Chondrocyte (in vitro differentiated cells): Measurements from ENCODE around the gene INPP5F. TPM values are rescaled to one million over a fixed set of nuclear protein-coding genes. Genes with fewer than 3 reads are reported as not detected.
A peak's percentile ranks its signal among the peaks of the same experiment; 100 is the strongest.

ENCODE experiments used
- DNase-seq: peaks from one replicate; pipeline ENCODE4 v3.0.0; 2021; ENCODE audit warnings: mixed read lengths, low spot score
- H3K27ac Mint-ChIP-seq: one replicate; pipeline ENCODE4 v1.8.0; 2021; ENCODE audit warnings: mild to moderate bottlenecking, moderate library complexity, mixed read lengths; ENCODE audit not compliant: unreplicated experiment
- H3K27me3 Mint-ChIP-seq: 2 replicates; pipeline ENCODE4 v1.8.0; 2021; ENCODE audit warnings: low read depth, mixed read lengths
- H3K36me3 Mint-ChIP-seq: 2 replicates; pipeline ENCODE4 v1.8.0; 2021; ENCODE audit warnings: low read depth, mixed read lengths
- H3K4me1 Mint-ChIP-seq: 2 replicates; pipeline ENCODE4 v1.8.0; 2021; ENCODE audit warnings: low read depth, mild to moderate bottlenecking, mixed read lengths
- H3K4me3 Mint-ChIP-seq: one replicate; pipeline ENCODE4 v1.8.0; 2021; ENCODE audit warnings: mild to moderate bottlenecking, moderate library complexity, mixed read lengths; ENCODE audit not compliant: unreplicated experiment
- H3K9me3 Mint-ChIP-seq: 2 replicates; pipeline ENCODE4 v1.8.0; 2021; ENCODE audit warnings: low read depth, mixed read lengths
- CTCF ChIP-seq: fragments of 200-600 bp; sonication (generic); IDR thresholded peaks from 2 replicates; pipeline ENCODE4 v1.5.0; 2021; ENCODE audit warnings: antibody characterized with exemption, mild to moderate bottlenecking, moderate library complexity
- total RNA-seq: library from RNA; stranded (reverse); gene quantifications from 3 replicates; pipeline ENCODE4 v1.2.1, GENCODE V29; 2021

Gene INPP5F
- total RNA-seq, 1 donor from 2014 or later = 56.4 TPM

- Mint-ChIP-seq H3K27me3 (no peaks in the 10 kb centered on the region), H3K4me1 (peaks cover 57% of the 10 kb centered on the region), H3K36me3 (peaks cover 7% of the 10 kb centered on the region), H3K9me3 (no peaks in the 10 kb centered on the region), H3K27ac (peak overlapping the region; percentile 92), H3K4me3 (peak overlapping the region; percentile 1)
- no peak for TF ChIP-seq CTCF
- DNase-seq = no peak
Observed at GRCh38 chr10:119680050-119680449, 45.8 kb upstream of the INPP5F start.

- Mint-ChIP-seq H3K27ac (peak overlapping the region; percentile 92), H3K27me3 (no peaks in the 10 kb centered on the region), H3K36me3 (peaks cover 7% of the 10 kb centered on the region), H3K9me3 (no peaks in the 10 kb centered on the region), H3K4me1 (peaks cover 57% of the 10 kb centered on the region), H3K4me3 (peak overlapping the region; percentile 14)
- TF ChIP-seq CTCF = no peak
- DNase-seq = no peak
Observed at GRCh38 chr10:119680650-119681081, 45.2 kb upstream of the INPP5F start.

- peak overlapping the region; percentile 53 for H3K27ac Mint-ChIP-seq
- peak; percentile 98 for TF ChIP-seq CTCF
- H3K4me1 Mint-ChIP-seq = peaks cover 25% of the 10 kb centered on the region
- DNase-seq = no peak
- no peaks in the 10 kb centered on the region for H3K9me3 Mint-ChIP-seq
- no peaks in the 10 kb centered on the region for H3K36me3 Mint-ChIP-seq
- H3K27me3 Mint-ChIP-seq = no peaks in the 10 kb centered on the region
- H3K4me3 Mint-ChIP-seq = peak overlapping the region; percentile 19
Observed at GRCh38 chr10:119686465-119687191, 39.2 kb upstream of the INPP5F start.

- H3K4me1 Mint-ChIP-seq = peaks cover 18% of the 10 kb centered on the region
- no peaks in the 10 kb centered on the region for H3K27me3 Mint-ChIP-seq
- peak overlapping the region; percentile 53 for H3K27ac Mint-ChIP-seq
- no peak for DNase-seq
- peak overlapping the region; percentile 19 for H3K4me3 Mint-ChIP-seq
- H3K9me3 Mint-ChIP-seq = no peaks in the 10 kb centered on the region
- no peaks in the 10 kb centered on the region for H3K36me3 Mint-ChIP-seq
- no peak for TF ChIP-seq CTCF
Observed at GRCh38 chr10:119687192-119688032, 38.4 kb upstream of the INPP5F start.

- Mint-ChIP-seq H3K4me3 (no peak overlapping the region), H3K27ac (no peak overlapping the region), H3K36me3 (no peaks in the 10 kb centered on the region), H3K27me3 (no peaks in the 10 kb centered on the region), H3K9me3 (no peaks in the 10 kb centered on the region), H3K4me1 (peaks cover 14% of the 10 kb centered on the region)
- DNase-seq = no peak
- peak; percentile 27 for TF ChIP-seq CTCF
Observed at GRCh38 chr10:119688033-119688508, 37.8 kb upstream of the INPP5F start.
